ENCODE measurements around the gene FTO. TPM values are rescaled to one million over a fixed set of nuclear protein-coding genes. Genes with fewer than 3 reads are reported as not detected.

Gene FTO
- total RNA-seq, 1 donor from 2014 or later: 106 TPM

DNA sequence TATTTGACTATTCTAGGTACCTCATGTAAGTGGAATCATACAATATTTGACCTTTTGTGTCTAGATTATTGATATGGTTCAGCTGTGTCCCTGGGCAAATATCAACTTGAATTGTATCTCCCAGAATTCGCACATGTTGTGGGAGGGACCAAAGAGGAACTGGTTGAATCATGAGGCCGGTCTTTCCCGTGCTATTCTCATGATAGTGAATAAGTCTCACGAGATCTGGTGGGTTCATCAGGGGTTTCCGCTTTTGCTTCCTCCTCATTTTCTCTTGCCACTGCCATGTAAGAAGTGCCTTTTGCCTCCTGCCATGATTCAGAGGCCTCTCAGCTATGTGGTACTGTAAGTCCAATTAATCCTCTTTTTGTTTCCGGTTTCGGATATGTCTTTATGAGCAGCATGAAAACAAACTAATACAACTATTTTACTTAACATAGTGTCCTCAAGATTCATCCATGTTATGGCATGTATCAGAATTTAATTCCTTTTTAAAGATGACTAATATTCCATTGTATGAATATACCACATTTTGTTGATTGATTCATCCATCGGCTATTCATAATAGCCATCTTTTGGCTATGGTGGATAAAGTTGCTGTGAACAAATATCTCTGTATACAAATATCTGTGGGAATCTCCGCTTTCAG lies 129.1 kb downstream of the FTO start:
- Mint-ChIP-seq H3K4me1 (ENCODE audit: low read depth, unreplicated experiment) (no peaks in the 10 kb centered on the region), H3K9me3 (ENCODE audit: unreplicated experiment) (peaks cover 2% of the 10 kb centered on the region), H3K27ac (ENCODE audit: unreplicated experiment) (no peak overlapping the region), H3K36me3 (ENCODE audit: unreplicated experiment) (no peaks in the 10 kb centered on the region), H3K27me3 (ENCODE audit: unreplicated experiment) (peaks cover 1% of the 10 kb centered on the region), H3K4me3 (ENCODE audit: unreplicated experiment) (no peak overlapping the region)
- TF ChIP-seq, protein P1, sequence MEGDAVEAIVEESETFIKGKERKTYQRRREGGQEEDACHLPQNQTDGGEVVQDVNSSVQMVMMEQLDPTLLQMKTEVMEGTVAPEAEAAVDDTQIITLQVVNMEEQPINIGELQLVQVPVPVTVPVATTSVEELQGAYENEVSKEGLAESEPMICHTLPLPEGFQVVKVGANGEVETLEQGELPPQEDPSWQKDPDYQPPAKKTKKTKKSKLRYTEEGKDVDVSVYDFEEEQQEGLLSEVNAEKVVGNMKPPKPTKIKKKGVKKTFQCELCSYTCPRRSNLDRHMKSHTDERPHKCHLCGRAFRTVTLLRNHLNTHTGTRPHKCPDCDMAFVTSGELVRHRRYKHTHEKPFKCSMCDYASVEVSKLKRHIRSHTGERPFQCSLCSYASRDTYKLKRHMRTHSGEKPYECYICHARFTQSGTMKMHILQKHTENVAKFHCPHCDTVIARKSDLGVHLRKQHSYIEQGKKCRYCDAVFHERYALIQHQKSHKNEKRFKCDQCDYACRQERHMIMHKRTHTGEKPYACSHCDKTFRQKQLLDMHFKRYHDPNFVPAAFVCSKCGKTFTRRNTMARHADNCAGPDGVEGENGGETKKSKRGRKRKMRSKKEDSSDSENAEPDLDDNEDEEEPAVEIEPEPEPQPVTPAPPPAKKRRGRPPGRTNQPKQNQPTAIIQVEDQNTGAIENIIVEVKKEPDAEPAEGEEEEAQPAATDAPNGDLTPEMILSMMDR (IDR thresholded peaks at IDR 0.05; ENCODE audit: partially characterized antibody, unreplicated experiment): no peak
- DNase-seq: no peak

GRCh38 chr16:53836142-53836541 lies 132.2 kb downstream of the FTO start:
- Mint-ChIP-seq H3K27me3 (ENCODE audit: unreplicated experiment) (peaks cover 1% of the 10 kb centered on the region), H3K4me3 (ENCODE audit: unreplicated experiment) (no peak overlapping the region), H3K9me3 (ENCODE audit: unreplicated experiment) (peaks cover 2% of the 10 kb centered on the region), H3K27ac (ENCODE audit: unreplicated experiment) (no peak overlapping the region), H3K36me3 (ENCODE audit: unreplicated experiment) (no peaks in the 10 kb centered on the region), H3K4me1 (ENCODE audit: low read depth, unreplicated experiment) (no peaks in the 10 kb centered on the region)
- TF ChIP-seq, protein P1 (IDR thresholded peaks at IDR 0.05; ENCODE audit: partially characterized antibody, unreplicated experiment): no peak
- no peak for DNase-seq

GRCh38 chr16:53836680-53837079 lies 132.7 kb downstream of the FTO start:
- H3K27me3 Mint-ChIP-seq (ENCODE audit: unreplicated experiment): peaks cover under 1% of the 10 kb centered on the region
- no peak overlapping the region for H3K27ac Mint-ChIP-seq (ENCODE audit: unreplicated experiment)
- no peak for DNase-seq
- H3K9me3 Mint-ChIP-seq (ENCODE audit: unreplicated experiment): peaks cover 2% of the 10 kb centered on the region
- no peaks in the 10 kb centered on the region for H3K36me3 Mint-ChIP-seq (ENCODE audit: unreplicated experiment)
- H3K4me3 Mint-ChIP-seq (ENCODE audit: unreplicated experiment): no peak overlapping the region
- TF ChIP-seq, protein P1 (IDR thresholded peaks at IDR 0.05; ENCODE audit: partially characterized antibody, unreplicated experiment): no peak
- H3K4me1 Mint-ChIP-seq (ENCODE audit: low read depth, unreplicated experiment): no peaks in the 10 kb centered on the region

DNA sequence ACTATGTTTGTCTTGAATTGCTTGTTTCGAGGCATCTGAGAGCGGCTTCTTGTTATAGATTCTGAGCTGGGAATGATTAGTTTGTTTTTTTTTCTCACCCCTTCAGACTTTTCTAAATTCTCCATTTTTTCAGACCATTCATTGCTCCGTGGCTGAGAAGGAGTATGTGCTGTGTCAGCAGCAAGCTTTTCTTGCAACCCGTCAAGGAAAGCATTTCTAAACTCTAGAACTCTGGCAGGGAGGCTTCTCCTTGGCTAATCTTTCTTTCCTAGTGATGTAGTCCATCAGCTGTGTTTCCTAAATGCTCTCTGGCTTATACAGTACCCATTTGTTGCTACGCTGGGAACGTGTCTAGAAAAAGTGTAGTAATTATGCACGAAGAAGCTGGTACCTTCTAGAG lies 133.5 kb downstream of the FTO start:
- H3K27ac Mint-ChIP-seq (ENCODE audit: unreplicated experiment): no peak overlapping the region
- H3K9me3 Mint-ChIP-seq (ENCODE audit: unreplicated experiment): peaks cover 2% of the 10 kb centered on the region
- H3K36me3 Mint-ChIP-seq (ENCODE audit: unreplicated experiment): no peaks in the 10 kb centered on the region
- DNase-seq: no peak
- H3K27me3 Mint-ChIP-seq (ENCODE audit: unreplicated experiment): no peaks in the 10 kb centered on the region
- TF ChIP-seq, protein P1 (IDR thresholded peaks at IDR 0.05; ENCODE audit: partially characterized antibody, unreplicated experiment): no peak
- no peaks in the 10 kb centered on the region for H3K4me1 Mint-ChIP-seq (ENCODE audit: low read depth, unreplicated experiment)
- no peak overlapping the region for H3K4me3 Mint-ChIP-seq (ENCODE audit: unreplicated experiment)

- no peak overlapping the region for H3K27ac Mint-ChIP-seq (ENCODE audit: unreplicated experiment)
- TF ChIP-seq, protein P1 (IDR thresholded peaks at IDR 0.05; ENCODE audit: partially characterized antibody, unreplicated experiment): no peak
- no peaks in the 10 kb centered on the region for H3K36me3 Mint-ChIP-seq (ENCODE audit: unreplicated experiment)
- no peaks in the 10 kb centered on the region for H3K4me1 Mint-ChIP-seq (ENCODE audit: low read depth, unreplicated experiment)
- peaks cover 2% of the 10 kb centered on the region for H3K9me3 Mint-ChIP-seq (ENCODE audit: unreplicated experiment)
- no peaks in the 10 kb centered on the region for H3K27me3 Mint-ChIP-seq (ENCODE audit: unreplicated experiment)
- no peak for DNase-seq
- H3K4me3 Mint-ChIP-seq (ENCODE audit: unreplicated experiment): no peak overlapping the region
These were observed 135.2 kb downstream of the FTO start for GRCh38 chr16:53839150-53839549.
